ENCODE data around the gene CRHR1.

- no peak for TF ChIP-seq EZH2 (IDR thresholded peaks at IDR 0.05)
- TF ChIP-seq POLR2AphosphoS5 (IDR thresholded peaks at IDR 0.05; ENCODE audit: borderline replicate concordance, low read depth, low read length) = no peak
Measured at GRCh38 chr17:45815752-45816151, 31.6 kb downstream of the CRHR1 start.
